DMS79 treated with DMSO at 0.1 percent for 48 hours (cell line): Measurements from ENCODE around the gene ASCC3.

Experiments
- DNase-seq: peaks from one replicate; lab custom pipeline; 2025; lab: John Stamatoyannopoulos, UW

Gene ASCC3

GRCh38 chr6:100464903-100465700 lies 416.0 kb downstream of the ASCC3 start, which contains the start of gene SIM1:
TSS of gene SIM1 (minus strand) at chr6:100464921. CDS start at chr6:100463468, 1,453 bp downstream.
- peak; percentile 56 for DNase-seq

- DNase-seq = no peak
These were observed 416.8 kb downstream of the ASCC3 start for GRCh38 chr6:100464162-100464851.

GRCh38 chr6:100463630-100464161 lies 417.4 kb downstream of the ASCC3 start:
- DNase-seq = no peak

- no peak for DNase-seq
These were observed 418.2 kb downstream of the ASCC3 start for GRCh38 chr6:100462706-100463629.

- no peak for DNase-seq
These were observed 419.0 kb downstream of the ASCC3 start for GRCh38 chr6:100461917-100462705.

- DNase-seq = peak; percentile 14
These were observed 419.7 kb downstream of the ASCC3 start for GRCh38 chr6:100461278-100461916.

- DNase-seq = no peak
These were observed 420.4 kb downstream of the ASCC3 start for GRCh38 chr6:100460650-100461204.

GRCh38 chr6:100459592-100460184 lies 421.4 kb downstream of the ASCC3 start:
- DNase-seq = no peak

GRCh38 chr6:100458841-100459591 lies 422.1 kb downstream of the ASCC3 start:
- DNase-seq = no peak
